Glomerular endothelial cell (primary cell): ENCODE data around the gene ACADVL. TPM values are rescaled to one million over a fixed set of nuclear protein-coding genes. Genes with fewer than 3 reads are reported as not detected.
"Not testable (repeated sequence)": the region's sequence is repeated elsewhere in the genome, so short reads cannot be mapped to it uniquely, and the experiment has no call there.

Source experiments
- DNase-seq: peaks from one replicate; pipeline ENCODE4 v3.0.0-alpha.2; 2011; ENCODE audit warnings: low read depth, low spot score; ENCODE audit errors: extremely low read depth
- total RNA-seq: library from RNA; depleted of rRNA; stranded (reverse); fragments of >200 nt; gene quantifications from 2 replicates; pipeline ENCODE4 v1.2.3, GENCODE V29; 2015

ACADVL gene
- total RNA-seq, 1 donor from 2014 or later: 369 TPM

- no peak for DNase-seq
Observed at GRCh38 chr17:7234083-7234951, 14.6 kb downstream of the ACADVL start, which contains the start of gene DVL2. DVL2 (minus strand) TSS chr17:7234517; CDS start chr17:7234262, 255 bp downstream.

- no peak for DNase-seq
Observed at GRCh38 chr17:7235693-7236665, 16.2 kb downstream of the ACADVL start.

- DNase-seq: no peak
Observed at GRCh38 chr17:7236808-7237207, 17.1 kb downstream of the ACADVL start.

- no peak for DNase-seq
Observed at GRCh38 chr17:7237266-7237760, 17.6 kb downstream of the ACADVL start.

- no peak for DNase-seq
Observed at GRCh38 chr17:7237761-7238419, 18.2 kb downstream of the ACADVL start.

GRCh38 chr17:7238420-7239090 lies 18.8 kb downstream of the ACADVL start:
- DNase-seq: no peak

- peak; percentile 93 for DNase-seq
Observed at GRCh38 chr17:7239091-7240027, 19.6 kb downstream of the ACADVL start, which contains the start of gene PHF23. PHF23 (minus strand) TSS chr17:7239457; CDS start chr17:7239279, 178 bp downstream.

GRCh38 chr17:7240375-7240774 lies 20.6 kb downstream of the ACADVL start:
- DNase-seq: no peak

- no peak for DNase-seq
Observed at GRCh38 chr17:7241090-7241733, 21.5 kb downstream of the ACADVL start.

- peak; percentile 70 for DNase-seq
Observed at GRCh38 chr17:7241783-7242716, 22.3 kb downstream of the ACADVL start, which contains the start of gene GABARAP. GABARAP (minus strand) TSS chr17:7242449; CDS start chr17:7242330, 119 bp downstream.

GRCh38 chr17:7242717-7243452 lies 23.1 kb downstream of the ACADVL start:
- DNase-seq: peak; percentile 96

GRCh38 chr17:7243453-7243729 lies 23.7 kb downstream of the ACADVL start:
- DNase-seq: no peak

GRCh38 chr17:7243838-7244237 lies 24.1 kb downstream of the ACADVL start:
- not testable (repeated sequence) for DNase-seq

GRCh38 chr17:7246779-7247178 lies 27.0 kb downstream of the ACADVL start:
- no peak for DNase-seq

GRCh38 chr17:7248796-7249195 lies 29.1 kb downstream of the ACADVL start:
- DNase-seq: no peak

GRCh38 chr17:7249214-7249613 lies 29.5 kb downstream of the ACADVL start:
- DNase-seq: no peak

GRCh38 chr17:7249830-7250229 lies 30.1 kb downstream of the ACADVL start:
- DNase-seq: no peak
